Osteoblast (primary cell): ENCODE measurements around the gene RAG1. TPM values are rescaled to one million over a fixed set of nuclear protein-coding genes. Genes with fewer than 3 reads are reported as not detected.

ENCODE experiments used
- DNase-seq: peaks from one replicate; pipeline ENCODE4 v3.0.0; 2011; ENCODE audit warnings: low spot score, mixed read lengths; ENCODE audit not compliant: insufficient read length; ENCODE audit errors: missing footprints
- H2AFZ ChIP-seq: 2 replicates; pipeline ENCODE4 v1.6.0; 2011; ENCODE audit warnings: mild to moderate bottlenecking, low read length
- H3K27ac ChIP-seq: 2 replicates; pipeline ENCODE4 v1.5.1; 2011; ENCODE audit warnings: mild to moderate bottlenecking, low read depth, low read length, moderate library complexity
- H3K27me3 ChIP-seq: 2 replicates; pipeline ENCODE4 v1.6.0; 2012; ENCODE audit warnings: mild to moderate bottlenecking, control low read depth, inconsistent platforms, low read length, moderate library complexity; ENCODE audit not compliant: insufficient read depth
- H3K36me3 ChIP-seq: 2 replicates; pipeline ENCODE4 v1.5.1; 2011; ENCODE audit warnings: mild to moderate bottlenecking, low read length, control low read depth, moderate library complexity; ENCODE audit not compliant: insufficient read depth
- H3K4me1 ChIP-seq: 2 replicates; pipeline ENCODE4 v1.5.1; 2011; ENCODE audit warnings: mild to moderate bottlenecking, low read length, control low read depth, moderate library complexity; ENCODE audit not compliant: insufficient read depth
- H3K4me2 ChIP-seq: 2 replicates; pipeline ENCODE4 v1.6.0; 2011; ENCODE audit warnings: mild to moderate bottlenecking, low read length; ENCODE audit not compliant: insufficient read depth
- H3K4me3 ChIP-seq: fragments of 200-600 bp; sonication (generic); 3 replicates; pipeline ENCODE4 v1.5.1; 2012; ENCODE audit warnings: mild to moderate bottlenecking, low read length, inconsistent platforms; ENCODE audit not compliant: insufficient read depth
- H3K79me2 ChIP-seq: 2 replicates; pipeline ENCODE4 v1.6.0; 2012; ENCODE audit warnings: mild to moderate bottlenecking, low read length, control low read depth, inconsistent platforms; ENCODE audit not compliant: insufficient read depth
- H3K9me3 ChIP-seq: 2 replicates; pipeline ENCODE4 v1.5.1; 2011; ENCODE audit warnings: low read depth, low read length, control low read depth
- H4K20me1 ChIP-seq: 2 replicates; pipeline ENCODE4 v1.6.0; 2012; ENCODE audit warnings: mild to moderate bottlenecking, low read length, control low read depth; ENCODE audit not compliant: insufficient read depth
- CTCF ChIP-seq: IDR thresholded peaks from 2 replicates; pipeline ENCODE4 v1.5.1; 2011; ENCODE audit warnings: mild to moderate bottlenecking, low read depth, low read length, moderate library complexity; ENCODE audit errors: extremely low read depth
- total RNA-seq: library from RNA; depleted of rRNA; stranded (reverse); fragments of >200 nt; gene quantifications from 2 replicates; pipeline ENCODE4 v1.2.3, GENCODE V29; 2012

The RAG1 gene
- total RNA-seq, 1 donor, result 0.36 TPM

- Histone ChIP-seq H3K4me3 (no peak overlapping the region), H3K4me1 (no peaks in the 10 kb centered on the region), H3K4me2 (no peak overlapping the region), H3K27ac (no peak overlapping the region), H3K79me2 (no peaks in the 10 kb centered on the region), H3K36me3 (no peaks in the 10 kb centered on the region), H2AFZ (no peak overlapping the region), H3K27me3 (peaks cover 3% of the 10 kb centered on the region), H3K9me3 (no peaks in the 10 kb centered on the region), H4K20me1 (no peaks in the 10 kb centered on the region)
- no peak for TF ChIP-seq CTCF
- no peak for DNase-seq
Observed at GRCh38 chr11:36586543-36586942, 18.7 kb downstream of the RAG1 start.

GRCh38 chr11:36588099-36588498 is 20.3 kb downstream of the RAG1 start:
- Histone ChIP-seq H3K4me3 (no peak overlapping the region), H3K27ac (no peak overlapping the region), H3K36me3 (no peaks in the 10 kb centered on the region), H3K27me3 (peaks cover 3% of the 10 kb centered on the region), H3K4me1 (no peaks in the 10 kb centered on the region), H3K4me2 (no peak overlapping the region), H3K79me2 (no peaks in the 10 kb centered on the region), H2AFZ (no peak overlapping the region), H4K20me1 (no peaks in the 10 kb centered on the region), H3K9me3 (no peaks in the 10 kb centered on the region)
- TF ChIP-seq CTCF, result no peak
- no peak for DNase-seq

- Histone ChIP-seq H3K4me2 (no peak overlapping the region), H3K9me3 (no peaks in the 10 kb centered on the region), H3K4me3 (no peak overlapping the region), H3K4me1 (peaks cover 6% of the 10 kb centered on the region), H2AFZ (no peak overlapping the region), H3K36me3 (no peaks in the 10 kb centered on the region), H3K79me2 (peaks cover 7% of the 10 kb centered on the region), H3K27ac (no peak overlapping the region), H4K20me1 (no peaks in the 10 kb centered on the region), H3K27me3 (peaks cover 3% of the 10 kb centered on the region)
- no peak for DNase-seq
- no peak for TF ChIP-seq CTCF
Observed at GRCh38 chr11:36590513-36590912, 22.7 kb downstream of the RAG1 start.

- no peaks in the 10 kb centered on the region for H3K9me3 ChIP-seq
- no peak for TF ChIP-seq CTCF
- no peak for DNase-seq
Observed at GRCh38 chr11:36591433-36591832, 23.6 kb downstream of the RAG1 start.

More at GRCh38 chr11:36591433-36591832, 23.6 kb downstream of the RAG1 start:
- no peak overlapping the region for H3K4me3 ChIP-seq
- no peak overlapping the region for H2AFZ ChIP-seq
- H3K27ac ChIP-seq, result no peak overlapping the region
- no peaks in the 10 kb centered on the region for H4K20me1 ChIP-seq
- no peak overlapping the region for H3K4me2 ChIP-seq
- no peaks in the 10 kb centered on the region for H3K36me3 ChIP-seq
- peaks cover 3% of the 10 kb centered on the region for H3K27me3 ChIP-seq
- peaks cover 7% of the 10 kb centered on the region for H3K4me1 ChIP-seq
- peaks cover 7% of the 10 kb centered on the region for H3K79me2 ChIP-seq
